ENCODE measurements around the gene CYYR1.
A peak's percentile ranks its signal among the peaks of the same experiment; 100 is the strongest.

CYYR1 gene

DNA sequence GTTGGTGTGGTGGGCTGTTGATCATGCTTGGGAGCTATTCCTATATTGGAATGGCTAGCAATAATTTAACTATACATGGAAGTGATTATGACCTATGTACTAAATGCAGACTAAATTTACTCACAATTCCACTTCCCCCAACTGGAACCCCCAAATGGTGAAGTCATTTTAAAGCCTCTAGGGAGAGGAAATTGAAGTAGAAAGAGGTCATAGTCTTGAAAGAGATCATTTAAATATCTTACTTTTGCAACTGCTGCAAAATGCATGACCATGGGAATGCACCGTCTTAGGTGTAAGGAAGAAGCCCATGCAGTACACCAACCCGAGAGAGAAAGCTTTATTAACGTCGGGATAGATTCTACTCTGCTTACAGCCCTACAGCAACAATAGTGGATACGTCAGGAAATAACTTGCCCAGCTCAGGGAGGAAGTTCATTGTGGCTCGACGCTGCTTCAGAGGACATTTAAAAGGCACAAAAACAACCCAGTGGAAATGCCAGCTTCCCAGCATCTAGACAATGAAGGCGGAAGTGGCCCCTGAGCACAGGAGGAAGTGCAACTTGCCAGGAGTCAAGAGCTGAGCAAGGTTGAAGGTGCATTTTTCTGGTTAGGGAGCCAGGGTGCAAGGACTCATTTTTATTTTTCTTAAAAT is 26.5 kb downstream of the CYYR1 start:
- no peak for TF ChIP-seq EZH2 (IDR thresholded peaks at IDR 0.05)
- no peak for TF ChIP-seq POLR2AphosphoS5 (IDR thresholded peaks at IDR 0.05; ENCODE audit: borderline replicate concordance, low read depth, low read length)

DNA sequence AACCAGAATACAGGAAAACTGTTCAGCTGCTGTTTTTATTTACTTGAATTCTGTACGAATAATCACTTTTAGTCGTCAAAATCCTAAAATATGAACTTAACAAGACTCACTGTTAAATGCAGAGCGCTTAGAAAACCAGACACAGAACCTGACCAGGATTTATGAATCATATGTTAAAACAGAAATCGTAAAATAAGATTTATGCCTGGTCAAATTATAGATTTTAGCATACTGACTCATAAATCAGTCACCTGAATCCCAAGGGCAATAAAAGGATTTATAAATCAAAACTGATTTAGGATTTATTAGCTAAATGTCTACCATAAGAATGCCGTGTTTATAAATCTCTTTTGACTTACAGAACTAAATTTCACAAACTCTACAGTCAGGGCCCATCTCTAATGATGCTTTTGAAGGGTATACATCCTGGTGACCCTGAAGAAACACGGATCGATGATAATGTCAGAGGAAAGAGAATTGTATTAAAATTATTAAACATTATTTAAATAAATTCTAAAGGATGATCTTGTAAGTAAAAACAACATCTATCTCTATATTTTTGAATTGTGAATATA is 28.8 kb downstream of the CYYR1 start:
- no peak for TF ChIP-seq FOXP2 (optimal IDR thresholded peaks at IDR 0.05; ENCODE audit: control extremely low read depth, extremely low read length, insufficient read depth)
- DNase-seq (ENCODE audit: low read depth, low spot score) = no peak
- no peak overlapping the region for H3K9ac ChIP-seq (ENCODE audit: insufficient read length)
- H3K9me3 ChIP-seq (ENCODE audit: low read depth, low read length) = no peaks in the 10 kb centered on the region
- peak overlapping the region; percentile 47; the same call in 1 of the 2 replicates for H3K27ac ChIP-seq
- no peak overlapping the region for H3K4me3 ChIP-seq
- H3K36me3 ChIP-seq (ENCODE audit: insufficient read depth, low read length) = no peaks in the 10 kb centered on the region

More for the DNA sequence above, 26.5 kb downstream of the CYYR1 start:
- no peak overlapping the region for H3K9ac ChIP-seq (ENCODE audit: insufficient read length)
- H3K4me3 ChIP-seq = no peak overlapping the region
- H3K9me3 ChIP-seq (ENCODE audit: low read depth, low read length) = no peaks in the 10 kb centered on the region
- DNase-seq (ENCODE audit: low read depth, low spot score) = no peak
- H3K36me3 ChIP-seq (ENCODE audit: insufficient read depth, low read length) = no peaks in the 10 kb centered on the region
- peak overlapping the region; percentile 49; the same call in 1 of the 2 replicates for H3K27ac ChIP-seq

DNA sequence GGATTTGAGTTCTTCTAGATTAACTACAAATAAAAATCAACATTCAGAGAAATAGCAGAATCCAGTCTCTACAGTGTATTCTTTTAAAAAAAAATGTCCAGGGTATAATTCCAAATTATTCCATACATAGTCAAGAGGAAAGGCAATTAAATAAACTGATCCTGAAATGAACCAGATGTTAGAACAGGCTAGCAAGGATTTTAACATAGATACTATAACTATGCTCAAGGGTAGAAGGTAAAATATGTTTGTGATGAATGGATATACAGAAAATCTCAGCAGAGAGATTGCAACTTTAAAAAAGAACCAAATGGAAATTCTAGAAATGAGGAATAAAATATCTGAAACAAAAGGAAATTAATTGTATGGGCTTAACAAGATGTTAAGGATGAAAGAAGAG is 32.4 kb downstream of the CYYR1 start:
- Histone ChIP-seq H3K36me3 (ENCODE audit: insufficient read depth, low read length) (peaks cover 3% of the 10 kb centered on the region; the same call in 1 of the 2 replicates), H3K9ac (ENCODE audit: insufficient read length) (no peak overlapping the region), H3K27ac (no peak overlapping the region), H3K4me3 (no peak overlapping the region), H3K9me3 (ENCODE audit: low read depth, low read length) (no peaks in the 10 kb centered on the region)
- DNase-seq (ENCODE audit: low read depth, low spot score) = no peak
- no peak for TF ChIP-seq POLR2AphosphoS5 (IDR thresholded peaks at IDR 0.05; ENCODE audit: borderline replicate concordance, low read depth, low read length)
- no peak for TF ChIP-seq EZH2 (IDR thresholded peaks at IDR 0.05)
- no peak for TF ChIP-seq FOXP2 (optimal IDR thresholded peaks at IDR 0.05; ENCODE audit: control extremely low read depth, extremely low read length, insufficient read depth)

- Histone ChIP-seq H3K4me3 (0 out of 2 replicates have a peak overlapping the region, but pooled peaks have one; percentile 6), H3K27ac (no peak overlapping the region), H3K9me3 (ENCODE audit: low read depth, low read length) (no peaks in the 10 kb centered on the region), H3K36me3 (ENCODE audit: insufficient read depth, low read length) (peaks cover 3% of the 10 kb centered on the region; the same call in 1 of the 2 replicates), H3K9ac (ENCODE audit: insufficient read length) (no peak overlapping the region)
- DNase-seq (ENCODE audit: low read depth, low spot score) = no peak
- TF ChIP-seq EZH2 (IDR thresholded peaks at IDR 0.05) (no peak), FOXP2 (optimal IDR thresholded peaks at IDR 0.05; ENCODE audit: control extremely low read depth, extremely low read length, insufficient read depth) (no peak), POLR2AphosphoS5 (IDR thresholded peaks at IDR 0.05; ENCODE audit: borderline replicate concordance, low read depth, low read length) (no peak)
Observed at GRCh38 chr21:26539566-26539965, 33.5 kb downstream of the CYYR1 start.

- H3K9me3 ChIP-seq (ENCODE audit: low read depth, low read length) = no peaks in the 10 kb centered on the region
- no peak for TF ChIP-seq FOXP2 (optimal IDR thresholded peaks at IDR 0.05; ENCODE audit: control extremely low read depth, extremely low read length, insufficient read depth)
- TF ChIP-seq POLR2AphosphoS5 (IDR thresholded peaks at IDR 0.05; ENCODE audit: borderline replicate concordance, low read depth, low read length) = no peak
- TF ChIP-seq EZH2 (IDR thresholded peaks at IDR 0.05) = no peak
- no peak for DNase-seq (ENCODE audit: low read depth, low spot score)
- H3K4me3 ChIP-seq = no peak overlapping the region
- no peak overlapping the region for H3K27ac ChIP-seq
- H3K9ac ChIP-seq (ENCODE audit: insufficient read length) = no peak overlapping the region
- H3K36me3 ChIP-seq (ENCODE audit: insufficient read depth, low read length) = peaks cover 3% of the 10 kb centered on the region; the same call in 1 of the 2 replicates
Observed at GRCh38 chr21:26534517-26534916, 38.6 kb downstream of the CYYR1 start.

GRCh38 chr21:26532208-26532607 is 40.9 kb downstream of the CYYR1 start:
- H3K4me3 ChIP-seq = no peak overlapping the region
- TF ChIP-seq POLR2AphosphoS5 (IDR thresholded peaks at IDR 0.05; ENCODE audit: borderline replicate concordance, low read depth, low read length) (no peak), EZH2 (IDR thresholded peaks at IDR 0.05) (no peak), FOXP2 (optimal IDR thresholded peaks at IDR 0.05; ENCODE audit: control extremely low read depth, extremely low read length, insufficient read depth) (no peak)
- H3K9ac ChIP-seq (ENCODE audit: insufficient read length) = no peak overlapping the region
- peaks cover 3% of the 10 kb centered on the region; the same call in 1 of the 2 replicates for H3K36me3 ChIP-seq (ENCODE audit: insufficient read depth, low read length)
- no peaks in the 10 kb centered on the region for H3K9me3 ChIP-seq (ENCODE audit: low read depth, low read length)
- DNase-seq (ENCODE audit: low read depth, low spot score) = no peak
- H3K27ac ChIP-seq = no peak overlapping the region

- no peak for DNase-seq (ENCODE audit: low read depth, low spot score)
- no peak overlapping the region for H3K4me3 ChIP-seq
- H3K9ac ChIP-seq (ENCODE audit: insufficient read length) = no peak overlapping the region
- H3K9me3 ChIP-seq (ENCODE audit: low read depth, low read length) = no peaks in the 10 kb centered on the region
- no peak overlapping the region for H3K27ac ChIP-seq
- no peak for TF ChIP-seq EZH2 (IDR thresholded peaks at IDR 0.05)
- no peak for TF ChIP-seq FOXP2 (optimal IDR thresholded peaks at IDR 0.05; ENCODE audit: control extremely low read depth, extremely low read length, insufficient read depth)
- TF ChIP-seq POLR2AphosphoS5 (IDR thresholded peaks at IDR 0.05; ENCODE audit: borderline replicate concordance, low read depth, low read length) = no peak
- no peaks in the 10 kb centered on the region; the same call in 1 of the 2 replicates for H3K36me3 ChIP-seq (ENCODE audit: insufficient read depth, low read length)
Observed at GRCh38 chr21:26529526-26529925, 43.6 kb downstream of the CYYR1 start.

- Histone ChIP-seq H3K36me3 (ENCODE audit: insufficient read depth, low read length) (no peaks in the 10 kb centered on the region; the same call in 1 of the 2 replicates), H3K9ac (ENCODE audit: insufficient read length) (no peak overlapping the region), H3K4me3 (no peak overlapping the region), H3K27ac (no peak overlapping the region), H3K9me3 (ENCODE audit: low read depth, low read length) (no peaks in the 10 kb centered on the region)
- no peak for DNase-seq (ENCODE audit: low read depth, low spot score)
- TF ChIP-seq EZH2 (IDR thresholded peaks at IDR 0.05) (no peak), POLR2AphosphoS5 (IDR thresholded peaks at IDR 0.05; ENCODE audit: borderline replicate concordance, low read depth, low read length) (no peak), FOXP2 (optimal IDR thresholded peaks at IDR 0.05; ENCODE audit: control extremely low read depth, extremely low read length, insufficient read depth) (no peak)
Observed at GRCh38 chr21:26528882-26529281, 44.2 kb downstream of the CYYR1 start.
